MCF 10A (cell line): Measurements from ENCODE around the gene FHOD1. TPM values are rescaled to one million over a fixed set of nuclear protein-coding genes. Genes with fewer than 3 reads are reported as not detected.

Source experiments
- BruUV-seq: library from RNA; stranded (reverse); fragments of 400-500 nt; replicated peaks from 2 replicates; lab custom pipeline; 2021; lab: Mats Ljungman, UMichigan
- CTCF ChIA-PET: fragments of 300-600 bp; sonication (Branson Sonifier 250); formaldehyde crosslinking; extraction: SDS; loops from one replicate; lab custom pipeline; 2021; ENCODE audit warnings: antibody characterized with exemption, inconsistent platforms; lab: Yijun Ruan, JAX
- POLR2A ChIA-PET: fragments of 300-600, 350-650 bp; sonication (Branson Sonifier 250); formaldehyde crosslinking; extraction: SDS; loops from one replicate; lab custom pipeline; 2020; ENCODE audit warnings: antibody characterized with exemption, inconsistent platforms; lab: Yijun Ruan, JAX
- DNase-seq: peaks from one replicate; pipeline ENCODE4 v3.0.0-alpha.2; 2018; ENCODE audit not compliant: unreplicated experiment
- H3K27ac Mint-ChIP-seq: one replicate; pipeline ENCODE4 v1.8.0; 2022; ENCODE audit warnings: mild to moderate bottlenecking, low read depth, mixed read lengths; ENCODE audit not compliant: unreplicated experiment
- H3K27me3 Mint-ChIP-seq: one replicate; pipeline ENCODE4 v1.8.0; 2022; ENCODE audit warnings: mixed read lengths; ENCODE audit not compliant: insufficient read depth, unreplicated experiment
- H3K36me3 Mint-ChIP-seq: one replicate; pipeline ENCODE4 v1.8.0; 2022; ENCODE audit warnings: mild to moderate bottlenecking, moderate library complexity, mixed read lengths; ENCODE audit not compliant: insufficient read depth, unreplicated experiment
- H3K4me1 Mint-ChIP-seq: one replicate; pipeline ENCODE4 v1.8.0; 2022; ENCODE audit warnings: mixed read lengths; ENCODE audit not compliant: insufficient read depth, unreplicated experiment
- H3K4me3 Mint-ChIP-seq: one replicate; pipeline ENCODE4 v1.8.0; 2022; ENCODE audit warnings: mild to moderate bottlenecking, moderate library complexity, mixed read lengths; ENCODE audit not compliant: unreplicated experiment
- H3K9me3 Mint-ChIP-seq: one replicate; pipeline ENCODE4 v1.8.0; 2022; ENCODE audit warnings: mixed read lengths; ENCODE audit not compliant: unreplicated experiment
- CTCF ChIP-seq: fragments of 200-600 bp; IDR thresholded peaks from one replicate; pipeline ENCODE4 v1.8.0; 2022; ENCODE audit warnings: antibody characterized with exemption, mild to moderate bottlenecking; ENCODE audit not compliant: unreplicated experiment
- intact Hi-C: fragments of 100-400 bp; cut with micrococcal nuclease; formaldehyde crosslinking; loops from 2 replicates; pipeline ENCODE4 v1.14.1; 2022
- total RNA-seq: library from RNA; stranded (reverse); gene quantifications from 2 replicates; pipeline ENCODE4 v1.2.3, GENCODE V29; 2022

FHOD1 gene
- total RNA-seq, 1 experiment from 2014 or later, result 14.7 TPM

- no peak for TF ChIP-seq CTCF
- Mint-ChIP-seq H3K4me3 (peak overlapping the region; percentile 39), H3K27me3 (no peaks in the 10 kb centered on the region), H3K36me3 (peaks cover 7% of the 10 kb centered on the region), H3K9me3 (no peaks in the 10 kb centered on the region), H3K27ac (peak overlapping the region; percentile 69), H3K4me1 (peaks cover 25% of the 10 kb centered on the region)
- ChIA-PET CTCF (interaction anchor here (0.6 to 0.9 kb wide), 5 partner anchors 71 to 1308 kb away, joined by 3 read pairs; no protein-coding TSS in a partner anchor), POLR2A (interaction anchor here (0.6 to 9.4 kb wide), 9 partner anchors 10 to 1377 kb away, joined by 3 to 87 read pairs (median 6); partner anchors contain the start of genes ELMO3, FHOD1, MATCAP1 and TMEM208)
- intact Hi-C loops, result no loop called here
- no TSS peak for BruUV-seq
- no peak for DNase-seq
These were observed 33.9 kb downstream of the FHOD1 start for GRCh38 chr16:67213197-67214019.

GRCh38 chr16:67212766-67213165 is 34.5 kb downstream of the FHOD1 start:
- intact Hi-C loops, result no loop called here
- CTCF ChIA-PET, result interaction anchor here (0.7 to 1.3 kb wide), 3 partner anchors 15 to 72 kb away, joined by 3 to 6 read pairs (median 3); partner anchors contain the start of gene ELMO3
- no peak for TF ChIP-seq CTCF
- Mint-ChIP-seq H3K4me1 (peaks cover 25% of the 10 kb centered on the region), H3K36me3 (peaks cover 7% of the 10 kb centered on the region), H3K27me3 (no peaks in the 10 kb centered on the region), H3K27ac (peak overlapping the region; percentile 69), H3K9me3 (no peaks in the 10 kb centered on the region), H3K4me3 (peak overlapping the region; percentile 39)
- no TSS peak for BruUV-seq
- POLR2A ChIA-PET, result interaction anchor here (0.6 to 9.4 kb wide), 12 partner anchors 11 to 1377 kb away, joined by 3 to 87 read pairs (median 4); partner anchors contain the start of genes ELMO3, FHOD1, MATCAP1 and TMEM208
- DNase-seq, result peak; percentile 66

- Mint-ChIP-seq H3K4me3 (no peak overlapping the region), H3K27ac (no peak overlapping the region), H3K9me3 (no peaks in the 10 kb centered on the region), H3K4me1 (peaks cover 33% of the 10 kb centered on the region), H3K36me3 (peaks cover 15% of the 10 kb centered on the region), H3K27me3 (no peaks in the 10 kb centered on the region)
- intact Hi-C loops, result no loop called here
- CTCF ChIA-PET, result interaction anchor here (0.6 to 1.3 kb wide), 3 partner anchors 13 to 48 kb away, joined by 3 to 6 read pairs (median 3); partner anchors contain the start of genes ELMO3 and TMEM208
- TF ChIP-seq CTCF, result no peak
- POLR2A ChIA-PET, result interaction anchor here (1.0 to 9.4 kb wide), 6 partner anchors 13 to 51 kb away, joined by 3 to 87 read pairs (median 5); partner anchors contain the start of genes ELMO3, MATCAP1 and TMEM208
- DNase-seq, result no peak
- no TSS peak for BruUV-seq
These were observed 35.6 kb downstream of the FHOD1 start for GRCh38 chr16:67211674-67212073.
